GM12873 (cell line): ENCODE data around the gene GPR63.

ENCODE experiments used
- TF ChIP-seq, protein P1 (sequence below): IDR thresholded peaks from 2 replicates; pipeline ENCODE4 v1.5.1; 2012; ENCODE audit warnings: low read depth, mild to moderate bottlenecking, moderate library complexity, low read length, control low read depth; ENCODE audit not compliant: insufficient read depth; ENCODE audit errors: missing control alignments

GPR63 gene

DNA sequence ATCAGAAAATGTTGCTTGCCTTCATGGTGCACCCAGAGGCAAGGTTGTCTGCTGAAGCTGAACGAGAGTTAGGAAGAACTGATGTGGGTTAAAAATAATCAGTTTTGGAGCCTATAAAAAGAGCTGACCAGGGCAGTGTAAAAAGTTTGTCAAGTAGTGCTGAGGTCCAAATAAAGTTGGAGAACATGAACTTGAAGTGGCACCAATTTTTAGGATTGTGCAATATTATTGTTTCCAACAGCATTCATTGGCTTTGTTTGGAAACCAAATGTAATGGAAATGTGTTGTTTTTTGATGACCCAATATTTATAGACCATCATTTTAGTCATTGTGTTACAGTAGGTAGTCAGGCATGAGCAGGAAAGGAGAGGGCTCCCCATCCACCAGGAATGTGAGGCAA lies 55.7 kb downstream of the GPR63 start:
- TF ChIP-seq, protein P1, sequence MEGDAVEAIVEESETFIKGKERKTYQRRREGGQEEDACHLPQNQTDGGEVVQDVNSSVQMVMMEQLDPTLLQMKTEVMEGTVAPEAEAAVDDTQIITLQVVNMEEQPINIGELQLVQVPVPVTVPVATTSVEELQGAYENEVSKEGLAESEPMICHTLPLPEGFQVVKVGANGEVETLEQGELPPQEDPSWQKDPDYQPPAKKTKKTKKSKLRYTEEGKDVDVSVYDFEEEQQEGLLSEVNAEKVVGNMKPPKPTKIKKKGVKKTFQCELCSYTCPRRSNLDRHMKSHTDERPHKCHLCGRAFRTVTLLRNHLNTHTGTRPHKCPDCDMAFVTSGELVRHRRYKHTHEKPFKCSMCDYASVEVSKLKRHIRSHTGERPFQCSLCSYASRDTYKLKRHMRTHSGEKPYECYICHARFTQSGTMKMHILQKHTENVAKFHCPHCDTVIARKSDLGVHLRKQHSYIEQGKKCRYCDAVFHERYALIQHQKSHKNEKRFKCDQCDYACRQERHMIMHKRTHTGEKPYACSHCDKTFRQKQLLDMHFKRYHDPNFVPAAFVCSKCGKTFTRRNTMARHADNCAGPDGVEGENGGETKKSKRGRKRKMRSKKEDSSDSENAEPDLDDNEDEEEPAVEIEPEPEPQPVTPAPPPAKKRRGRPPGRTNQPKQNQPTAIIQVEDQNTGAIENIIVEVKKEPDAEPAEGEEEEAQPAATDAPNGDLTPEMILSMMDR: no peak

DNA sequence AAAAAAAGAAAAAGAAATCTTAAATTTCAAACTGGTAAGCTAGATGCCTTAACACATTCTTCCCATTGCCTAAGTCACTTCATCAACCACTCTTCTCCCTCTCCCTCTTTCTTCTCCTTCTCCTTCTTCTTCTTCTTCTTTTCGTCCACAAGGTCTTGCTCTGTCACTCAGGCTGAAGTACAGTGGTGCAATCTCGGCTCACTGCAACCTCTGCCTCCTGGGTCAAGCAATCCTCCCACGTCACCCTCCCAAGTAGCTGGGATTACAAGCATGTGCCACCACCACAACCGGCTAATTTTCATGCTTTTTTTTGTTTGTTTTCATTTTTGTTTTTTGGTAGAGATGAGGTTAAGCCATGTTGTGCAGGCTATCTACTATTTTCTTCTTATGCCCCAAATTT lies 60.2 kb downstream of the GPR63 start:
- TF ChIP-seq, protein P1: no peak

DNA sequence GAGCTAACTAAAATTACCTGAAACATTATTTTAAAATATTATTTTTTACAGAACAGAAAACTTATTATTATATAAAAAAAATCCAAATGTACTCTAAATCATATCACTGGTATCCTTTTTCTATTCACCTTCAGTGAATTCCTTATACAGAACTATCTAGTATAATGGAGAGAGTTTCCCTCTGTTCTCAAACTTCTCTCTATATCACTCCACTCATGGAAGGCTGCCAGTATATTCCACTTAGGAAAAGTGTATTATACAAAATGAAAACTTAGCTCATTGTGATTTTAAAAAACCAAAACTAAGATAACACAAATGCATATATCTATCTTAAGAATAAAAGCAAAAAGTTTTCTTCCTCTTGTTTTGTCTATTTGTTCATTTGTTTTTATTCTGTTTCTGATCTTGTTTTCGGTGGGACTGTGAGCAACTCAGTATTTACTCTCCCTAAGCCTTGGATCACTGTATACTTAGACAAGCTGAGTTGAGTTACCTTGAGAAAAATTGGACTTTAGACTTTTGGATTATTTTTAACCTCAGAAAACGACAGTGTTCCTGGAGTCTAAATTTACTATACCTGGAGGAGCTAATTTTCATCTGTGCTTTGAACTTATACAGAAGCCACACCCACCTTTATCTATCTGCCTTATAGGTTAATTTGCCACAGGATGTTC lies 61.4 kb downstream of the GPR63 start:
- TF ChIP-seq, protein P1: no peak

DNA sequence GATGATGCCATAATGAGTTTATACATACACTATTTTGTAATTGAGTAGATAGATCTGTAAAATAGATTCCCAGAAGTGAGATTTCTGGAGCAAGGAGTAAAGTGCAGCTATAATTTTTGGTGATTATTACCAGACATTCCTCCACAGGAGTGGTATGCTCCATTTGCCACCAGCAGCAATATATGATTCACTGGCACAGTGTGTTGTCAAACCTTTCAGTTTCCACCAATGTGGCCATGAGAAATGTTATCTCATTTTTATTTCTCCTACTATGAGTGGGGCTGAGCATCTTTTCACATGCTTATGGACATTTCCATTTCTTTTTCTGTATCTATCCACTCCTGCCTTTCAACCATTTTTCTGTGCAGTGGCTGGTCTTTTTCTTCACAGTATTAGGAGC lies 70.5 kb downstream of the GPR63 start:
- TF ChIP-seq, protein P1: no peak

DNA sequence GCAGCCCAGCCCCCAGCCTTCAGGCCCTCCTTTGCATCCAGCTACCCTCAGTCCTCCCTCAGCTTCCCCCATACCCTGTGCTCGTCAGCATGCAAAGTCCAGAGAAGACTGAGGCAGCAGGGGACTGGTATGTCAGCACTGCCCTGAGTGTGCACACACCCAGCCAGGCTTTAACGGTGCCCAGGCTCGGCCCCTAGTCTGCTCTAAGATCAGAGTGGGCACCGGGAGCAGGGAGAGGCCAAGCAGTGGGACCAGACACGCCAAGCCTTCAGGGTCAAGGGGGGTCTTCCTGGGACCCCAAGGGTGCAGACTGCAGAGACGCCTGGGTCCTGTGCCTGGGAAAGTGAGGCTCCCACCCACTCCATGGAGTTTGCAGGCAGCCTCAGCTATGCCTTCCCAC lies 74.7 kb downstream of the GPR63 start:
- TF ChIP-seq, protein P1: no peak

DNA sequence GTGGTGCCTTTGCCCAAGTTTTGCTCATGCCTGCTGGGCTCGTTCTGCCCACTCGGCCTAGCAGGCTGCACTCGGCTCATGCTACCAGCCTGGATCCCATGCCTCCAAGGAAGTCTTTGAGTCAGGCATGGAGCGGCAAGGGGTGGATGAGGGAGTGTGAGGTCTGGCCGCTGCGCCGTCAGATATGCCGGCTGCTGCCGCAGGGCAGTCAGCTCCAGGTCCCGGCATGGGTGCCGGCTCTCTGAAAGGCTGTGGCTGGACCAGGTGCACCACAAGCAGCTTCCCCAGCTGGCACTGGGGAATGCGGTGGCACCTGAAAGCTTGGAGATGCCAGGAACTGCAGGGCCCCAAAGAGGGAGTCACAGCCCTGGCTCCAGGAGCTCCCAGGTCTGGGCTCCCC lies 75.5 kb downstream of the GPR63 start:
- TF ChIP-seq, protein P1: no peak

DNA sequence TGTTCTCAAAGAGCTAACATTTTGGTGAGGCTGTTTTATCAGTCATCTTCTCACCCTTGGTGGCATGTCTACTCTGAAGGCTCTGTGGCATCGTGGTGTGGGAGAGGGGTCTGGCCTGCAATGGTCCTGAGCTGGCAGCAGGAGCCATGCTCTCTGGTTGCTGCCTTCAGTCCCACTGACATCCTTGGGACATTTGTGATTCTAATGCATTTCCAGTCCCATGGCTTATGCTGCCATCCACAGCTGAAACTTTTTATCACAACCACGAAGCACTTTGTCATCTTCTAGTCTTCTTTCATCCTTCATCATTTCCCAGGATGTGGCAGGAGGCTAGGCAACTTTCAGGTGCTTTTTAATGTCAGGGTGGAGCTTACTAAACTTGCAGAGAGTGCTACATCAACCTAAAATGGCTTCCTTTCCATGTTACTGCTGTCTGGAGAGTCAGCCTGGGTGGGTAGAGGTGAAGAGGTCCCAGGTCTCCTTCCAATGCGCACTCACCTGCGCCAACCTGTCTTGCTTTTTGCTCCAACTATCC lies 77.1 kb downstream of the GPR63 start:
- TF ChIP-seq, protein P1: peak; percentile 11
